Measurements from ENCODE around the gene TSKU. TPM values are rescaled to one million over a fixed set of nuclear protein-coding genes. Genes with fewer than 3 reads are reported as not detected.
A peak's percentile ranks its signal among the peaks of the same experiment; 100 is the strongest.
"Not testable (repeated sequence)": the region's sequence is repeated elsewhere in the genome, so short reads cannot be mapped to it uniquely, and the experiment has no call there.

TSKU gene
- total RNA-seq, 1 donor from 2014 or later, result 59.5 TPM

GRCh38 chr11:76822406-76822805 lies 39.2 kb downstream of the TSKU start:
- DNase-seq (ENCODE audit: low read depth), result no peak
- Histone ChIP-seq H3K36me3 (ENCODE audit: control insufficient read depth, insufficient read depth, low read length) (no peaks in the 10 kb centered on the region), H3K27me3 (ENCODE audit: control insufficient read depth, insufficient read depth, low read length) (no peaks in the 10 kb centered on the region), H3K4me3 (ENCODE audit: low read depth, low read length) (no peak overlapping the region)
- TF ChIP-seq, protein P1, sequence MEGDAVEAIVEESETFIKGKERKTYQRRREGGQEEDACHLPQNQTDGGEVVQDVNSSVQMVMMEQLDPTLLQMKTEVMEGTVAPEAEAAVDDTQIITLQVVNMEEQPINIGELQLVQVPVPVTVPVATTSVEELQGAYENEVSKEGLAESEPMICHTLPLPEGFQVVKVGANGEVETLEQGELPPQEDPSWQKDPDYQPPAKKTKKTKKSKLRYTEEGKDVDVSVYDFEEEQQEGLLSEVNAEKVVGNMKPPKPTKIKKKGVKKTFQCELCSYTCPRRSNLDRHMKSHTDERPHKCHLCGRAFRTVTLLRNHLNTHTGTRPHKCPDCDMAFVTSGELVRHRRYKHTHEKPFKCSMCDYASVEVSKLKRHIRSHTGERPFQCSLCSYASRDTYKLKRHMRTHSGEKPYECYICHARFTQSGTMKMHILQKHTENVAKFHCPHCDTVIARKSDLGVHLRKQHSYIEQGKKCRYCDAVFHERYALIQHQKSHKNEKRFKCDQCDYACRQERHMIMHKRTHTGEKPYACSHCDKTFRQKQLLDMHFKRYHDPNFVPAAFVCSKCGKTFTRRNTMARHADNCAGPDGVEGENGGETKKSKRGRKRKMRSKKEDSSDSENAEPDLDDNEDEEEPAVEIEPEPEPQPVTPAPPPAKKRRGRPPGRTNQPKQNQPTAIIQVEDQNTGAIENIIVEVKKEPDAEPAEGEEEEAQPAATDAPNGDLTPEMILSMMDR (IDR thresholded peaks at IDR 0.05; ENCODE audit: insufficient read depth, low read length, poor library complexity, severe bottlenecking), result no peak

DNA sequence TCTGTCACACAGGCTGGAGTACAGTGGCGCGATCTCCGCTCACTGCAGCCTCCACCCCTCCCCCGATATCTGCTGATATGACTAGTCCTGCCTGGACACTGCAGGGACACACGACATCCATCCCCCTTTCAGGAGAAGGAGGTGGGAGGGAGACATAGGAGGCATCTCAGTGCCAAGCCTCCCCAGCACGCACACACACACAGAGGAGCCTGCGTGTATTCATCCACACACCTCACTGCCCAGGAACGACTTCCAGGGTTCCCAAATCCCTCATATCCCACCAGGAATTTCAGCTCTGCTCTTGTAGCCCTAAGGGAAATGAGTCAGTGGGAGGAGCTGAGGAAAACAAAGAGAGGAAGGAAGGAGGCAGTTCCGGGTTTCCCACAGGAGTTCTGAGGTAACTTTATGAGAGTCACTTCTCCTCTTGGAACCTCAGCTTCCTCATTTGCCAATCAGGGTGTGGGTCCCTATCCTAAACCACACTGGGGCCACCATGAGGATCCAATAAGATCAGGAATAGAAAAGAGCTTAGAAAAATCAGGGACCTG lies 40.4 kb downstream of the TSKU start:
- Histone ChIP-seq H3K4me3 (ENCODE audit: low read depth, low read length) (no peak overlapping the region), H3K36me3 (ENCODE audit: control insufficient read depth, insufficient read depth, low read length) (no peaks in the 10 kb centered on the region), H3K27me3 (ENCODE audit: control insufficient read depth, insufficient read depth, low read length) (no peaks in the 10 kb centered on the region)
- peak; percentile 48 for DNase-seq (ENCODE audit: low read depth)
- TF ChIP-seq, protein P1 (IDR thresholded peaks at IDR 0.05; ENCODE audit: insufficient read depth, low read length, poor library complexity, severe bottlenecking), result no peak

GRCh38 chr11:76824083-76824939 lies 41.2 kb downstream of the TSKU start:
- H3K36me3 ChIP-seq (ENCODE audit: control insufficient read depth, insufficient read depth, low read length), result no peaks in the 10 kb centered on the region
- H3K4me3 ChIP-seq (ENCODE audit: low read depth, low read length), result no peak overlapping the region
- DNase-seq (ENCODE audit: low read depth), result no peak
- TF ChIP-seq, protein P1 (IDR thresholded peaks at IDR 0.05; ENCODE audit: insufficient read depth, low read length, poor library complexity, severe bottlenecking), result no peak
- H3K27me3 ChIP-seq (ENCODE audit: control insufficient read depth, insufficient read depth, low read length), result no peaks in the 10 kb centered on the region

GRCh38 chr11:76824980-76825725 lies 42.0 kb downstream of the TSKU start:
- TF ChIP-seq, protein P1 (IDR thresholded peaks at IDR 0.05; ENCODE audit: insufficient read depth, low read length, poor library complexity, severe bottlenecking), result no peak
- H3K4me3 ChIP-seq (ENCODE audit: low read depth, low read length), result no peak overlapping the region
- H3K27me3 ChIP-seq (ENCODE audit: control insufficient read depth, insufficient read depth, low read length), result no peaks in the 10 kb centered on the region
- no peak for DNase-seq (ENCODE audit: low read depth)
- no peaks in the 10 kb centered on the region for H3K36me3 ChIP-seq (ENCODE audit: control insufficient read depth, insufficient read depth, low read length)

- no peaks in the 10 kb centered on the region for H3K36me3 ChIP-seq (ENCODE audit: control insufficient read depth, insufficient read depth, low read length)
- no peak for DNase-seq (ENCODE audit: low read depth)
- no peaks in the 10 kb centered on the region for H3K27me3 ChIP-seq (ENCODE audit: control insufficient read depth, insufficient read depth, low read length)
- H3K4me3 ChIP-seq (ENCODE audit: low read depth, low read length), result no peak overlapping the region
- TF ChIP-seq, protein P1 (IDR thresholded peaks at IDR 0.05; ENCODE audit: insufficient read depth, low read length, poor library complexity, severe bottlenecking), result no peak
Measured at GRCh38 chr11:76825726-76826396, 42.7 kb downstream of the TSKU start.

GRCh38 chr11:76826508-76826907 lies 43.4 kb downstream of the TSKU start:
- DNase-seq (ENCODE audit: low read depth); H3K27me3 ChIP-seq (ENCODE audit: control insufficient read depth, insufficient read depth, low read length); H3K4me3 ChIP-seq (ENCODE audit: low read depth, low read length); H3K36me3 ChIP-seq (ENCODE audit: control insufficient read depth, insufficient read depth, low read length): not testable (repeated sequence)

GRCh38 chr11:76827005-76827404 lies 43.8 kb downstream of the TSKU start:
- not testable (repeated sequence) for H3K27me3 ChIP-seq (ENCODE audit: control insufficient read depth, insufficient read depth, low read length); DNase-seq (ENCODE audit: low read depth); H3K4me3 ChIP-seq (ENCODE audit: low read depth, low read length); H3K36me3 ChIP-seq (ENCODE audit: control insufficient read depth, insufficient read depth, low read length)
